GM21381 (cell line): ENCODE data around the gene JAK3.
"Not testable (repeated sequence)": the region's sequence is repeated elsewhere in the genome, so short reads cannot be mapped to it uniquely, and the experiment has no call there.

Experiments
- ATAC-seq: cut with Tn5 transposase; IDR thresholded peaks from one replicate; pipeline ENCODE4 v1.9.1; 2021; ENCODE audit warnings: mild to moderate bottlenecking, moderate library complexity; ENCODE audit not compliant: unreplicated experiment

JAK3 gene

GRCh38 chr19:17807731-17808316 is 40.0 kb downstream of the JAK3 start:
- ATAC-seq = no peak

GRCh38 chr19:17806945-17807344 is 40.8 kb downstream of the JAK3 start:
- no peak for ATAC-seq

GRCh38 chr19:17805427-17805826 is 42.4 kb downstream of the JAK3 start:
- ATAC-seq = no peak

GRCh38 chr19:17803264-17803896 is 44.4 kb downstream of the JAK3 start:
- no peak for ATAC-seq

- ATAC-seq = no peak
Observed at GRCh38 chr19:17802137-17802858, 45.5 kb downstream of the JAK3 start.

- not testable (repeated sequence) for ATAC-seq
Observed at GRCh38 chr19:17798599-17798998, 49.2 kb downstream of the JAK3 start.

- ATAC-seq = no peak
Observed at GRCh38 chr19:17797424-17798201, 50.2 kb downstream of the JAK3 start.

GRCh38 chr19:17796838-17797423 is 50.9 kb downstream of the JAK3 start:
- no peak for ATAC-seq

- no peak for ATAC-seq
Observed at GRCh38 chr19:17796013-17796837, 51.6 kb downstream of the JAK3 start.

GRCh38 chr19:17795495-17795856 is 52.3 kb downstream of the JAK3 start:
- no peak for ATAC-seq

- ATAC-seq = no peak
Observed at GRCh38 chr19:17794731-17795494, 52.9 kb downstream of the JAK3 start, which contains the start of gene B3GNT3. TSS of gene B3GNT3 (plus strand) at chr19:17795138. CDS start at chr19:17807808, 12,670 bp downstream.

- no peak for ATAC-seq
Observed at GRCh38 chr19:17794412-17794730, 53.4 kb downstream of the JAK3 start.

GRCh38 chr19:17790059-17790780 is 57.6 kb downstream of the JAK3 start:
- no peak for ATAC-seq

- ATAC-seq = no peak
Observed at GRCh38 chr19:17788632-17789031, 59.1 kb downstream of the JAK3 start.

- no peak for ATAC-seq
Observed at GRCh38 chr19:17787274-17787913, 60.4 kb downstream of the JAK3 start.

GRCh38 chr19:17784201-17785008 is 63.4 kb downstream of the JAK3 start:
- ATAC-seq = no peak

- not testable (repeated sequence) for ATAC-seq
Observed at GRCh38 chr19:17783721-17784120, 64.1 kb downstream of the JAK3 start.

- no peak for ATAC-seq
Observed at GRCh38 chr19:17780781-17781180, 67.0 kb downstream of the JAK3 start.
